ENCODE data around the gene CA7. TPM values are rescaled to one million over a fixed set of nuclear protein-coding genes. Genes with fewer than 3 reads are reported as not detected.
A peak's percentile ranks its signal among the peaks of the same experiment; 100 is the strongest.

Gene CA7
- total RNA-seq, 4 donors from 2014 or later: not detected

DNA sequence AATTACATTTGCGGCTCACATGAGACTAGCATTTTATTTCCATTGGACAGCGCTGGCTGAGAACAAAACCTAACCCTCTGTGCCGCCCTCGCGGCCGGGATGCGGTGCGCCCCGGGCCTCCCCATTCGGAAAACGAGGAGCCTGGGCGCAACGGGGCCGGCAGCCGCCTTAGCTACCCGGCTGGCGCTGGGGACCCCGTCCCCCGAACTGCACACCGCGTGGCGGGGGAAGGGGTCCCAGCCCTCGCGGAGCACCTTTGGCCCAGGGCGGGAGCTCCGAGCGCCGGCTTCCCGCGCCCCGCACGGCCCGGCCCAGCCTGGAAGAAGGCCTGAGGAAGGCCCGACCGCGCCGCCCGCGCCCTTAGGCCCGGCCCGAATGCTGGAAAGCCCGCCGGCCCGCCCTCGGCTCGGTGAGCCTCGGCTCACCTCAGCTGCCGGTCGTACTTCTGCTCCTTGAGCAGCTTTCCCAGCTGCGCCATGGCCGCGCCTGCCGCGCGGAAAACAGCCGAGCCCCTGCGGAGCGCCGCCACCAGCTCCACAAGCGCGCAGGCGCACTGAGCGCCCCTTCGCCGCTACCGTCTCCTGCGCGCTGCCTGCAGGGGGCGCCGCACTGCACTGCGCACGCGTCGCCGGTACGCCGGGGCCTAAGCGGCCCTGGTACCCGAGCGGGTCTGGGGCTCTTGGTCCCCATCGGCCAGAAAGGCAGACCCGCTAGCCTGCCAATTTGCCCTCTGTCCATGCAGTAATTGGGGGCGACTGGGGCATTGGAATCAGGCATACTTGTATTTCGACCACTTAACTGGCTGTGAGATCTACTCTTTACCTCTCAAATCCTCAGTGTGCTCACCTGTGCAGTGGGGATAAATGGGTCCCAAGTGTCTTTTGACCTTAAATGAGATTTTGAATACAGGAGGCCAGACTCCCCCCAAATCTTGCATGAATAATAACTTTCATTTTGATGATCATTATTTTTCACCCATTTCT is 13.5 kb upstream of the CA7 start, which contains the start of gene NAE1:
Gene NAE1, minus strand, starts transcription at position 555 of the 983 bp plus-strand sequence. Its CDS starts 77 bp downstream, at position 478.
- H3K27ac ChIP-seq: peak within 1 kb of the TSS; percentile 75 to 92 (median 86)
- no peaks in the 10 kb centered on the region for H3K9me3 ChIP-seq
- TF ChIP-seq EP300 (IDR thresholded peaks at IDR 0.05): peak in 1 of 2 donors; percentile 94
- peak; percentile 52 to 86 for TF ChIP-seq POLR2A (IDR thresholded peaks at IDR 0.05)
- TF ChIP-seq, protein P1, sequence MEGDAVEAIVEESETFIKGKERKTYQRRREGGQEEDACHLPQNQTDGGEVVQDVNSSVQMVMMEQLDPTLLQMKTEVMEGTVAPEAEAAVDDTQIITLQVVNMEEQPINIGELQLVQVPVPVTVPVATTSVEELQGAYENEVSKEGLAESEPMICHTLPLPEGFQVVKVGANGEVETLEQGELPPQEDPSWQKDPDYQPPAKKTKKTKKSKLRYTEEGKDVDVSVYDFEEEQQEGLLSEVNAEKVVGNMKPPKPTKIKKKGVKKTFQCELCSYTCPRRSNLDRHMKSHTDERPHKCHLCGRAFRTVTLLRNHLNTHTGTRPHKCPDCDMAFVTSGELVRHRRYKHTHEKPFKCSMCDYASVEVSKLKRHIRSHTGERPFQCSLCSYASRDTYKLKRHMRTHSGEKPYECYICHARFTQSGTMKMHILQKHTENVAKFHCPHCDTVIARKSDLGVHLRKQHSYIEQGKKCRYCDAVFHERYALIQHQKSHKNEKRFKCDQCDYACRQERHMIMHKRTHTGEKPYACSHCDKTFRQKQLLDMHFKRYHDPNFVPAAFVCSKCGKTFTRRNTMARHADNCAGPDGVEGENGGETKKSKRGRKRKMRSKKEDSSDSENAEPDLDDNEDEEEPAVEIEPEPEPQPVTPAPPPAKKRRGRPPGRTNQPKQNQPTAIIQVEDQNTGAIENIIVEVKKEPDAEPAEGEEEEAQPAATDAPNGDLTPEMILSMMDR (IDR thresholded peaks at IDR 0.05): peak; percentile 96 to 99 (median 98)
- H3K4me3 ChIP-seq: peak within 1 kb of the TSS; percentile 76 to 86 (median 80)
- H3K36me3 ChIP-seq: peaks cover 0 to 20% (median 0%) of the 10 kb centered on the region in 3 donors
- WGBS, 2 donors: 1% methylated on average over 34 of the region's 84 CpGs
- no peaks in the 10 kb centered on the region for H3K27me3 ChIP-seq
- H3K4me1 ChIP-seq: peaks cover 0 to 25% (median 12%) of the 10 kb centered on the region in 4 donors
- peak; percentile 65 to 69 for DNase-seq (ENCODE audit: low spot score in 2 of 2)

GRCh38 chr16:66832190-66832589 is 12.0 kb upstream of the CA7 start:
- Histone ChIP-seq H3K27ac (no peak overlapping the region), H3K4me3 (no peak overlapping the region), H3K9me3 (no peaks in the 10 kb centered on the region), H3K27me3 (no peaks in the 10 kb centered on the region), H3K36me3 (peaks cover 0 to 5% (median 0%) of the 10 kb centered on the region in 3 donors), H3K4me1 (peaks cover 0 to 23% (median 12%) of the 10 kb centered on the region in 4 donors)
- WGBS, 2 donors: 76 to 83% methylated on average over 3 of the region's 3 CpGs
- TF ChIP-seq EP300 (IDR thresholded peaks at IDR 0.05) (no peak), POLR2A (IDR thresholded peaks at IDR 0.05) (no peak)
- TF ChIP-seq, protein P1 (IDR thresholded peaks at IDR 0.05): no peak
- no peak for DNase-seq (ENCODE audit: low spot score in 2 of 2)

- Histone ChIP-seq H3K4me3 (no peak overlapping the region), H3K9me3 (no peaks in the 10 kb centered on the region), H3K27me3 (no peaks in the 10 kb centered on the region), H3K4me1 (peaks cover 0 to 23% (median 12%) of the 10 kb centered on the region in 4 donors), H3K27ac (no peak overlapping the region), H3K36me3 (no peaks in the 10 kb centered on the region)
- 76 to 77% methylated on average over 7 of the region's 7 CpGs for WGBS, 2 donors
- DNase-seq (ENCODE audit: low spot score in 2 of 2): no peak
- TF ChIP-seq POLR2A (IDR thresholded peaks at IDR 0.05) (no peak), EP300 (IDR thresholded peaks at IDR 0.05) (no peak)
- TF ChIP-seq, protein P1 (IDR thresholded peaks at IDR 0.05): no peak
Measured at GRCh38 chr16:66832661-66833305, 11.4 kb upstream of the CA7 start.

DNA sequence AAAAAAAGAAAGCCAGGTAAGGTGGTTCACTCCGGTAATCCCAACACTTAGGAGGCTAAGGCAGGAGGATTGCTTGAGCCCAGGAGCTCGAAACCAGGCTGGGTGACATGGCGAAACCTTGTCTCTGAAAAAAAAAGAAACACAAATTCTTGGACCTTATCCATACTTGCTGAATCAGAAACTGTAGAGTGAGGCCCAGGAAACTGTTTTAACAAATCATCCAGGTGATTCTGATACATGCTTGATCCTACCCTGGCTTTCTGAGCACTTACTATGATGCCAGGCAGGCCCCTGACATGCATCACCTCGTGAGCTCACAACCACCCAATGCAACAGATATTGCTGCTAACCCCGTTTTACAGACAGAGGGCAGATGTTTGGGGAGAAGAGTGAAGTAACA is 9.5 kb upstream of the CA7 start:
- Histone ChIP-seq H3K36me3 (no peaks in the 10 kb centered on the region), H3K9me3 (no peaks in the 10 kb centered on the region), H3K4me1 (peaks cover 0 to 8% (median 3%) of the 10 kb centered on the region in 4 donors), H3K4me3 (no peak overlapping the region), H3K27ac (no peak overlapping the region), H3K27me3 (no peaks in the 10 kb centered on the region)
- 85 to 87% methylated on average over 5 of the region's 5 CpGs for WGBS, 2 donors
- no peak for DNase-seq (ENCODE audit: low spot score in 2 of 2)
- TF ChIP-seq, protein P1 (IDR thresholded peaks at IDR 0.05): no peak
- TF ChIP-seq POLR2A (IDR thresholded peaks at IDR 0.05) (no peak), EP300 (IDR thresholded peaks at IDR 0.05) (no peak)

Measured in tibial nerve (tissue), 4 donors.